WERI-Rb-1 (cell line): Measurements from ENCODE around the gene REST.
"Not testable (repeated sequence)": the region's sequence is repeated elsewhere in the genome, so short reads cannot be mapped to it uniquely, and the experiment has no call there.

Experiments
- DNase-seq: peaks from one replicate; pipeline ENCODE4 v3.0.0-alpha.2; 2020
- H3K27ac ChIP-seq: fragments of 250-450 bp; sonication (Bioruptor Pico); 2 replicates; pipeline ENCODE4 v1.5.1; 2020; ENCODE audit warnings: mild to moderate bottlenecking, moderate library complexity
- H3K27me3 ChIP-seq: fragments of 250-450 bp; sonication (Bioruptor Pico); 2 replicates; pipeline ENCODE4 v1.5.1; 2021; ENCODE audit warnings: mild to moderate bottlenecking, low read depth, moderate library complexity; ENCODE audit not compliant: insufficient read depth, severe bottlenecking
- H3K36me3 ChIP-seq: fragments of 250-450 bp; sonication (Bioruptor Pico); 2 replicates; pipeline ENCODE4 v1.5.1; 2020; ENCODE audit warnings: mild to moderate bottlenecking, moderate library complexity
- H3K4me3 ChIP-seq: 2 replicates; pipeline ENCODE4 v1.5.1; 2011; ENCODE audit warnings: low read depth, mild to moderate bottlenecking, control low read depth, low read length
- H3K9me3 ChIP-seq: fragments of 250-450 bp; sonication (Bioruptor Pico); 2 replicates; pipeline ENCODE4 v1.5.1; 2021; ENCODE audit warnings: mild to moderate bottlenecking, moderate library complexity; ENCODE audit not compliant: severe bottlenecking
- CTCF ChIP-seq: IDR thresholded peaks from 2 replicates; pipeline ENCODE4 v1.5.1; 2011; ENCODE audit warnings: low read depth, mild to moderate bottlenecking, control low read depth, inconsistent platforms, low read length

REST gene

GRCh38 chr4:56927196-56927595 is 19.5 kb downstream of the REST start:
- H3K27ac ChIP-seq: no peak overlapping the region
- H3K9me3 ChIP-seq: no peaks in the 10 kb centered on the region
- no peak overlapping the region for H3K4me3 ChIP-seq
- no peak for DNase-seq
- peaks cover 2% of the 10 kb centered on the region for H3K36me3 ChIP-seq
- no peaks in the 10 kb centered on the region for H3K27me3 ChIP-seq
- TF ChIP-seq CTCF: no peak

- DNase-seq: no peak
- Histone ChIP-seq H3K36me3 (peaks cover 2% of the 10 kb centered on the region), H3K4me3 (no peak overlapping the region), H3K27ac (no peak overlapping the region), H3K27me3 (no peaks in the 10 kb centered on the region), H3K9me3 (no peaks in the 10 kb centered on the region)
- no peak for TF ChIP-seq CTCF
Observed at GRCh38 chr4:56930638-56931037, 22.9 kb downstream of the REST start.

GRCh38 chr4:56931924-56932323 is 24.2 kb downstream of the REST start:
- TF ChIP-seq CTCF: no peak
- DNase-seq: no peak
- Histone ChIP-seq H3K4me3 (no peak overlapping the region), H3K27ac (no peak overlapping the region), H3K36me3 (peaks cover 2% of the 10 kb centered on the region), H3K27me3 (no peaks in the 10 kb centered on the region), H3K9me3 (no peaks in the 10 kb centered on the region)

- Histone ChIP-seq H3K27ac (no peak overlapping the region), H3K36me3 (no peaks in the 10 kb centered on the region; the same call in 1 of the 2 replicates), H3K4me3 (no peak overlapping the region), H3K27me3 (no peaks in the 10 kb centered on the region), H3K9me3 (no peaks in the 10 kb centered on the region)
- DNase-seq: no peak
- no peak for TF ChIP-seq CTCF
Observed at GRCh38 chr4:56937262-56937661, 29.6 kb downstream of the REST start.

GRCh38 chr4:56939826-56940225 is 32.1 kb downstream of the REST start:
- not testable (repeated sequence) for H3K9me3 ChIP-seq, H3K4me3 ChIP-seq, H3K27ac ChIP-seq, H3K36me3 ChIP-seq, DNase-seq, H3K27me3 ChIP-seq

GRCh38 chr4:56940403-56940802 is 32.7 kb downstream of the REST start:
- Histone ChIP-seq H3K27me3 (no peaks in the 10 kb centered on the region), H3K9me3 (no peaks in the 10 kb centered on the region), H3K36me3 (no peaks in the 10 kb centered on the region), H3K4me3 (no peak overlapping the region), H3K27ac (no peak overlapping the region)
- TF ChIP-seq CTCF: no peak
- DNase-seq: no peak
